ENCODE measurements around the gene MAGED2.
"Not testable (repeated sequence)": the region's sequence is repeated elsewhere in the genome, so short reads cannot be mapped to it uniquely, and the experiment has no call there.

The MAGED2 gene, protein sequence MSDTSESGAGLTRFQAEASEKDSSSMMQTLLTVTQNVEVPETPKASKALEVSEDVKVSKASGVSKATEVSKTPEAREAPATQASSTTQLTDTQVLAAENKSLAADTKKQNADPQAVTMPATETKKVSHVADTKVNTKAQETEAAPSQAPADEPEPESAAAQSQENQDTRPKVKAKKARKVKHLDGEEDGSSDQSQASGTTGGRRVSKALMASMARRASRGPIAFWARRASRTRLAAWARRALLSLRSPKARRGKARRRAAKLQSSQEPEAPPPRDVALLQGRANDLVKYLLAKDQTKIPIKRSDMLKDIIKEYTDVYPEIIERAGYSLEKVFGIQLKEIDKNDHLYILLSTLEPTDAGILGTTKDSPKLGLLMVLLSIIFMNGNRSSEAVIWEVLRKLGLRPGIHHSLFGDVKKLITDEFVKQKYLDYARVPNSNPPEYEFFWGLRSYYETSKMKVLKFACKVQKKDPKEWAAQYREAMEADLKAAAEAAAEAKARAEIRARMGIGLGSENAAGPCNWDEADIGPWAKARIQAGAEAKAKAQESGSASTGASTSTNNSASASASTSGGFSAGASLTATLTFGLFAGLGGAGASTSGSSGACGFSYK

GRCh38 chrX:54807524-54808108 is at the start of gene MAGED2:
Gene MAGED2 (plus strand): TSS chrX:54807745. CDS start chrX:54809332, 1,587 bp downstream.
- Mint-ChIP-seq H3K36me3 (no peaks in the 10 kb centered on the region), H3K27ac (peak within 1 kb of the TSS; percentile 94)

DNA sequence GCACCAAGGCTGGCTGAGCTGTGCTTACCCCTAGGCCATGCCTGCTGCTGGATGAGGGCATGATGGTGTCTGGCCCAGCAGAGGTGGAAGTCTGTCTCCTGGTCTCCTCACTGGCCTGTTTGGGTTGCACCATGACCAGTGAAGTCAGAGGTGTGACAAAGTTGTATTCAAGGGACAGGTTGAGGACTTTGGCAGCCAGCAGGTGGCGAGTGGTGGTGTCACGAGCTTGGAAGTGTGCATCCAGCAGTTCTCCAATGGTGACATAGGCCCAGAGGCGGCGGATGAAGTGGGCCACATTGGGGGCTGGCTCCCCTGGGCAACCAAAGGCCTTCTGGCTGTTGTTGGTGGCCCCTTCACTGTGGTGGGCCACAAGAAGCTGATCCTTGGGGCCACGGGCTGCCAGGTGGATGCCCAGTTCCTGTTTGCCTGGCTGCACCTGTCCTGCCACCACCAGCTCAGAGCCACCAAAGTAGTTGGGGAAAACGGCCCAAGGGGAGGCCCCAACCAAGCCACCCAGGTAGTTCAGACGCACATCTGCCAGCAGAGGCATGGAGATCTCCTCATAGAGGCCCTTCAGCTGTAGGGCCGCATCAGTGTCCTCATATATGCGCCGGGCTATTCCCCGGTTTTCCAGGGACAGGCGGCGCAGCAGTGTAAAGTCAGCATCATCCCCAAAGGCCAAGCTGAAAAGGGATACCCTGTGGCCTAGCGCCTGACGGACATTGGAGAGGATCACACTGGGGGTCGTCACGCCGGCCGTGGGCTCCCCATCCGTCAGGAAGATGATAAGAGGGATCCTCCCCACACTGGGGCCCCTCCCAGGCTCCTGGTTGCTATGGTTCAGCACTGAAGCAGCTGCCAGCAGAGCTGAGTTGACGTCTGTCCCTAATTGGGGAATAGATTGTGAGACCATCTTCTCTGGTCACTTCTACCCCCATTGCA is 49.2 kb upstream of the MAGED2 start:
- Mint-ChIP-seq H3K4me1 (no peaks in the 10 kb centered on the region), H3K27me3 (no peaks in the 10 kb centered on the region), H3K9me3 (peaks cover 6% of the 10 kb centered on the region), H3K36me3 (no peaks in the 10 kb centered on the region), H3K4me3 (no peak overlapping the region), H3K27ac (no peak overlapping the region)

More at GRCh38 chrX:54807524-54808108, at the start of gene MAGED2:
- Mint-ChIP-seq H3K4me1 (peaks cover 21% of the 10 kb centered on the region), H3K27me3 (no peaks in the 10 kb centered on the region), H3K4me3 (peak within 1 kb of the TSS; percentile 89), H3K9me3 (no peaks in the 10 kb centered on the region)

- not testable (repeated sequence) for H3K36me3 Mint-ChIP-seq, H3K27me3 Mint-ChIP-seq, H3K4me3 Mint-ChIP-seq, H3K9me3 Mint-ChIP-seq, H3K27ac Mint-ChIP-seq
- peaks cover 12% of the 10 kb centered on the region for H3K4me1 Mint-ChIP-seq
Measured at GRCh38 chrX:54774391-54775094, 33.0 kb upstream of the MAGED2 start.

DNA sequence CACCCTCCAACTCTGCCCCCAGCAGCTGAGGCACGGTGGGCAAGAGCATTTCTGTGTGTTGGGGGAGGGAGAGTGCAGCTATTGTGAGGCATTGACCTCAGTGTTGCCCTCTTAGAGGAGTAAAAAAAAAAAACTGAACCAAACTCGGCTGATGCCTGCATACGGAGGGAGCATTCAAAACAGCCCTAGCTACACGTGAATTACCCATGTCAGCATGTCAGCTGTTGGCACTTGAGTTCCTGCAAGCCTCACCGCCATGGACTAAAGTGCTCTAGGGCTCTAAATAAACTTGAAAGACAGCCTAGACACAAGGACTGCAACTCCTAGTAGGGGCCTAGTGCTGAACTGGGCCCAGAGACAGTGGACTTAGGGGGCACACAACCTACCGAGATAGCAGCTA is 31.5 kb upstream of the MAGED2 start:
- Mint-ChIP-seq H3K27me3 (peaks cover 1% of the 10 kb centered on the region), H3K4me1 (peaks cover 12% of the 10 kb centered on the region), H3K4me3 (no peak overlapping the region), H3K9me3 (no peaks in the 10 kb centered on the region), H3K27ac (no peak overlapping the region), H3K36me3 (no peaks in the 10 kb centered on the region)

- Mint-ChIP-seq H3K9me3 (no peaks in the 10 kb centered on the region), H3K36me3 (no peaks in the 10 kb centered on the region), H3K27me3 (peaks cover under 1% of the 10 kb centered on the region), H3K27ac (peak overlapping the region; percentile 85), H3K4me3 (no peak overlapping the region), H3K4me1 (peaks cover 12% of the 10 kb centered on the region)
Measured at GRCh38 chrX:54776987-54777672, 30.4 kb upstream of the MAGED2 start.

DNA sequence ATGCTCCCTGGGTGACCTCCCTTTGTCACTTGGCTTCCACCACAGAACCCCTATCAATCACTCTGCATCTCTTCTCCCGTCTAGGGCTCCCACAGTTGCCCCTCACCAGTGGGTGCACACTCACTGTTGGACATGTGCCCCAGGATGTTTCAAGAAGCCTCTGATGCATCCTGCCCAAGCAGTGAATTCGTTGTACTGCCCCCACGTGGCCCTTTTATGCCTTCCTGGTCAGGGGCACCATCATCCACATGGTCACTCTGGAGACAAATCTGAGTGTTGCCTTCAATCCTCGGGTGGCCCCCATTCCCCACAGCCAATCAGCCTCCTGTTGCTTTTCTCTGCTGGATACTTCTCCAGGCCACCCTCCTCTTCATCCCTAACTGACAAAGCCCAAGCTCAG is 21.6 kb upstream of the MAGED2 start:
- H3K4me1 Mint-ChIP-seq: no peaks in the 10 kb centered on the region
- H3K9me3 Mint-ChIP-seq: no peaks in the 10 kb centered on the region
- no peaks in the 10 kb centered on the region for H3K27me3 Mint-ChIP-seq
- no peak overlapping the region for H3K4me3 Mint-ChIP-seq
- H3K36me3 Mint-ChIP-seq: no peaks in the 10 kb centered on the region
- no peak overlapping the region for H3K27ac Mint-ChIP-seq

DNA sequence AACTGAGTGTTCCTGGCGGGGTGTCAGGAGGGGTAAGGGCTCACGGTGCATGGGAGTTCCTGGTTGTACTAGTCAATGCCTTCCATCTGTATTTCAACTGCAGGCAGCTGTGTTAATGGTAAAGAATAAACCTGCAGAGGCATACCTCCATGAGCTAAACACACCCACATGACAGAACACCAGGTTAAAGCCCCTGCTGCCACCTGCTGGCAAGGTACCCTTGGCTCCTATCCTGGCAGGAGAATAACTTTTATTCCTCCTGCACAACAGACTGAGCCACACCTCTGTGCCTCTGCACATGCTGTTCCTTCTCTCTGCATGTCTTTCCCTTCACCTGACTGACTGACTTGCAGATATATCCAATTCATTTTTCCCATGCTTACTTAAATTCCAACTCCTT is 20.6 kb upstream of the MAGED2 start:
- Mint-ChIP-seq H3K4me3 (no peak overlapping the region), H3K27me3 (no peaks in the 10 kb centered on the region), H3K4me1 (no peaks in the 10 kb centered on the region), H3K36me3 (no peaks in the 10 kb centered on the region), H3K27ac (no peak overlapping the region), H3K9me3 (no peaks in the 10 kb centered on the region)

DNA sequence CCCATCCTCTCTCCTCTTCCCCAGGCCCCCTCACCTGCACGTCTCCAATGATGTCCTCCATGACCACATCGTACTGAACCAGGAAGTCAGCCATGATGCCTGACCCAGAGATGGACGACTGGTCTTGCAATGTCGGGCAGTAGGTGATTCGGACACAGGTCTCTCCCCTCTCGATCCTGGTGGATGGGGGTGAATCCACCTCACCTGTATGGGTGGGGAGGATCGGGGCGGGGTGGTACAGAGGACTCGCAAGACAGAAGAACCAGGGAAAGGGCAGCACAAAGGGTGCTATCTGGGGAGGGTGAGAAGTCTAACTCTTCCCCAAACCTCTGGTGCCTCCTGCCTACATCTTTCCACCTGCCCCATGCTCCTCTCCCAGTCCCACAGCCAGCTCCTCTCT is 19.1 kb upstream of the MAGED2 start:
- H3K9me3 Mint-ChIP-seq: no peaks in the 10 kb centered on the region

GRCh38 chrX:54789405-54789804 is 18.1 kb upstream of the MAGED2 start:
- not testable (repeated sequence) for H3K36me3 Mint-ChIP-seq, H3K4me3 Mint-ChIP-seq, H3K27ac Mint-ChIP-seq, H3K9me3 Mint-ChIP-seq, H3K4me1 Mint-ChIP-seq, H3K27me3 Mint-ChIP-seq

More for the DNA sequence above, 19.1 kb upstream of the MAGED2 start:
- Mint-ChIP-seq H3K27me3 (no peaks in the 10 kb centered on the region), H3K4me1 (no peaks in the 10 kb centered on the region), H3K27ac (no peak overlapping the region), H3K36me3 (no peaks in the 10 kb centered on the region), H3K4me3 (no peak overlapping the region)

DNA sequence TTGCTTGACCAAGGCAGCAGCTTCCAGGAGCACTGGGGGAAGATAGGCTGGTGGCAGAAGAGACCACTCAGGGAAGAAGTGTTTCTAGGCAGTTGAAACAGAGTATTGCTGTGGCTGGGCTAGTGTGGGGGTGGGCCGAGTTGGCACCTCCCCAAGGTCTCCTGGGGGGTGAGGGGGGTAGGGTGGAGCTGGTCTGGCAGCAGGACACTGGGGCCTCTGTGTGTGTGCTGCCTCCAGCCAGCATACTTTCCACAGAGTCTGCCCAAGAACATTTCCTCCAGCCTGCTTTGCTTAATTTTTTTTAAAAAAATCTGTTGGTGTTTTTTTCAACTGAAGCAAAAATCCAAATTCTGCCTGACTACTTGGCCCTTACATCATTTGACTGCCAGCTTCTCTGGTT is 13.5 kb upstream of the MAGED2 start:
- Mint-ChIP-seq H3K27me3 (no peaks in the 10 kb centered on the region), H3K4me1 (no peaks in the 10 kb centered on the region), H3K4me3 (no peak overlapping the region), H3K9me3 (no peaks in the 10 kb centered on the region), H3K27ac (no peak overlapping the region), H3K36me3 (no peaks in the 10 kb centered on the region)

DNA sequence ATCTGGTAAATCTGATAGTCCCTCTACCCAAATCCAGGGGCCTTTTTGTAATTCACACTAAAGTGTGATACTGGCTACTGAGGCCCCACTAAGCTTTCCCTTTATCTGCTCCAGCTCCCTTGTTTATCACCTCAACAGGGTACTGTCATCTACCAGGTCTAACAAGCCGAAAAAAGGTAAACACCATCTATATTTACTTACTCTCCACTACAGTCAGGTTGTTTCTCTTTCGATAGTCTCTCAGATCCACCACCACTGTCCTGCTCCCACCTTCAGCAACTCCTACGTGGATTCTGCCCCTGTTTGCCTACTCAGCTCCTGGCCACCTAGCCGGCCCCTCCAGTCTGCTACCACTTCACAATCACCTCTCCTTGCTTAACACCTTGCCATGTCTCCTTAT is 12.8 kb upstream of the MAGED2 start:
- Mint-ChIP-seq H3K27me3 (no peaks in the 10 kb centered on the region), H3K4me3 (no peak overlapping the region), H3K4me1 (no peaks in the 10 kb centered on the region), H3K36me3 (no peaks in the 10 kb centered on the region), H3K27ac (no peak overlapping the region), H3K9me3 (no peaks in the 10 kb centered on the region)

GRCh38 chrX:54798137-54798536 is 9.4 kb upstream of the MAGED2 start, which contains the start of gene ITIH6:
Gene ITIH6 (minus strand): TSS chrX:54798255. CDS start chrX:54798210, 45 bp downstream.
- H3K36me3 Mint-ChIP-seq: no peaks in the 10 kb centered on the region
- no peaks in the 10 kb centered on the region for H3K9me3 Mint-ChIP-seq
- no peaks in the 10 kb centered on the region for H3K4me1 Mint-ChIP-seq
- H3K4me3 Mint-ChIP-seq: no peak within 1 kb of the TSS
- no peaks in the 10 kb centered on the region for H3K27me3 Mint-ChIP-seq
- H3K27ac Mint-ChIP-seq: no peak within 1 kb of the TSS

DNA sequence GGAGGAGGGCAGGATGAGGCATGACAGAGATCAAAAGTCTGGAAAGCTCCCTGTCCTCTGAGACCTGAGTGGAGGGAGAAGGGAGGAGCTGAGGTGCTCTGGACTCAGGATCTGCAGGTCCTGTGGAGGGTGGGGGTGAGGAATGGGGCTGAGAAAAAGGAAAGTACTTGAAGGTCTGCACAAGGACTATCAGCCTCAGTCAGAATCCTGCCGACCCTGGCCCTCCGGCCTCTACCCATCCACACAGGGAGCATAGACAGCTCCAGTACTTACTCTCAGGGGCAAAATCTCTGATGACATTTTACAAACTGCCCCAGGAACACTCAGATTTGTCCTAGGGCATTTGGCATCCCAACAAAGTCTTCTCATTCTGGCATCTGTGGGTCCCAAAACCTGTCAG is 8.5 kb upstream of the MAGED2 start:
- no peaks in the 10 kb centered on the region for H3K36me3 Mint-ChIP-seq
- no peak overlapping the region for H3K4me3 Mint-ChIP-seq

DNA sequence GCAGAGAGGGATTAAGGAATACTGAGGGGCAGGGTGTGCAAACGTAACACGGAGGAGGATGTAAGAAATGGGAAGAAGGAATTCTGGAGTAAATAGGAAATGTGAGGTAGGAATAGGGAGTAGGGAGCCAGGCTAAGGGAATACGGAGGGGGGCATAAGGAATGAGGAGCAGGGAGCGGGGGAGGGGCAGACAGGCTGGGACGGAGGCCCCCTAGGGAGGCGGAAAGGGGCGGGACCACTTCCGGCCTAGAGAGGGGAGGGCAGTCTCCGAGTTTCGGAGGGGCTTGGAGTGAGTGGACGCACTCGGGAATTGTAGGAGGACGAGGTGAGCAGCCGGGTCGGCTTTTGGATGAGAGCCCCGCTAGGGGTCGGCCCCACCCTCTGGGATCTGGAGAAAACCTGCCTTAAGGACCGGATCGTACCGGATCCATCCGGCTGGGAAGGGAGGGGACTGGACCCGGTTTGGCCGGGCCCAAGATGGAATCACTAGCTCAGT is 612 bp downstream of the MAGED2 start:
- peaks cover 21% of the 10 kb centered on the region for H3K4me1 Mint-ChIP-seq
- no peaks in the 10 kb centered on the region for H3K9me3 Mint-ChIP-seq
- no peaks in the 10 kb centered on the region for H3K36me3 Mint-ChIP-seq

More for the DNA sequence above, 8.5 kb upstream of the MAGED2 start:
- Mint-ChIP-seq H3K27ac (no peak overlapping the region), H3K9me3 (no peaks in the 10 kb centered on the region), H3K4me1 (no peaks in the 10 kb centered on the region), H3K27me3 (no peaks in the 10 kb centered on the region)

More for the DNA sequence above, 612 bp downstream of the MAGED2 start:
- H3K27ac Mint-ChIP-seq: peak overlapping the region; percentile 94
- no peaks in the 10 kb centered on the region for H3K27me3 Mint-ChIP-seq
- peak overlapping the region; percentile 89 for H3K4me3 Mint-ChIP-seq

Data from activated naive CD4-positive, alpha-beta T cell treated with anti-CD3 and anti-CD28 coated beads, Interleukin-2, amount 50 U/mL, for 24 hours (primary cell).